IMR-90 (cell line): ENCODE measurements around the gene WDR62. TPM values are rescaled to one million over a fixed set of nuclear protein-coding genes. Genes with fewer than 3 reads are reported as not detected.

Experiments
- ATAC-seq: fragments of 200-7000 bp; cut with Tn5 transposase; 2 replicates; pipeline ENCODE4 v1.9.1; 2020; ENCODE audit warnings: low read depth, mild to moderate bottlenecking, moderate library complexity
- BruUV-seq: library from RNA; stranded (reverse); fragments of 400-500 nt; replicated peaks from 2 replicates; lab custom pipeline; 2021; lab: Mats Ljungman, UMichigan
- CTCF ChIA-PET: fragments of 300-600 bp; formaldehyde crosslinking; extraction: SDS; loops from one replicate; lab custom pipeline; 2021; ENCODE audit warnings: antibody characterized with exemption; lab: Yijun Ruan, JAX
- POLR2A ChIA-PET: fragments of 300-600 bp; sonication (Branson Sonifier 250); formaldehyde crosslinking; loops from one replicate; lab custom pipeline; 2022; ENCODE audit warnings: antibody characterized with exemption; ENCODE audit not compliant: unreplicated experiment; lab: Charles Lee
- DNase-seq: peaks from one replicate; pipeline ENCODE4 v3.0.0; 2013
- H2AFZ ChIP-seq: replicated peaks from 2 replicates; pipeline ENCODE3; 2013; ENCODE audit warnings: low read length, mild to moderate bottlenecking; ENCODE audit not compliant: poor library complexity
- H2AK5ac ChIP-seq: 2 replicates; pipeline ENCODE4 v1.6.1; 2013; ENCODE audit warnings: low read depth, low read length, inconsistent platforms
- H2AK9ac ChIP-seq: replicated peaks from 2 replicates; pipeline ENCODE3; 2013; ENCODE audit warnings: mild to moderate bottlenecking, low read depth, low read length, moderate library complexity; ENCODE audit not compliant: poor library complexity
- H2BK120ac ChIP-seq: 2 replicates; pipeline ENCODE4 v1.6.1; 2013; ENCODE audit warnings: low read depth, low read length, inconsistent platforms
- H2BK15ac ChIP-seq: 3 replicates; pipeline ENCODE4 v1.6.1; 2013; ENCODE audit warnings: low read depth, low read length, inconsistent platforms
- H2BK20ac ChIP-seq: 2 replicates; pipeline ENCODE4 v1.6.1; 2013; ENCODE audit warnings: low read depth, mild to moderate bottlenecking, inconsistent platforms, low read length, moderate library complexity
- H2BK5ac ChIP-seq: 2 replicates; pipeline ENCODE4 v1.6.1; 2013; ENCODE audit warnings: mild to moderate bottlenecking, low read depth, low read length, inconsistent platforms; ENCODE audit not compliant: poor library complexity, severe bottlenecking
- H3K14ac ChIP-seq: replicated peaks from 2 replicates; pipeline ENCODE4 v1.6.1; 2013; ENCODE audit warnings: low read depth, low read length, inconsistent platforms
- H3K18ac ChIP-seq: 2 replicates; pipeline ENCODE4 v1.6.1; 2013; ENCODE audit warnings: low read depth, low read length, control low read depth
- H3K23ac ChIP-seq: 2 replicates; pipeline ENCODE4 v1.6.1; 2013; ENCODE audit warnings: low read depth, low read length, inconsistent platforms
- H3K27ac ChIP-seq: 2 replicates; pipeline ENCODE4 v1.5.1; 2013; ENCODE audit warnings: mild to moderate bottlenecking, control low read depth, low read length; ENCODE audit not compliant: insufficient read depth
- H3K27me3 ChIP-seq: 2 replicates; pipeline ENCODE4 v1.6.1; 2013; ENCODE audit warnings: low read length; ENCODE audit not compliant: control insufficient read depth, insufficient read depth
- H3K36me3 ChIP-seq: 2 replicates; pipeline ENCODE4 v1.6.1; 2013; ENCODE audit warnings: low read length, mixed read lengths; ENCODE audit not compliant: control insufficient read depth, insufficient read depth
- H3K4ac ChIP-seq: 2 replicates; pipeline ENCODE4 v1.6.1; 2013; ENCODE audit warnings: low read depth, low read length, inconsistent platforms
- H3K4me1 ChIP-seq: 2 replicates; pipeline ENCODE4 v1.6.1; 2013; ENCODE audit warnings: low read length, mixed read lengths; ENCODE audit not compliant: control insufficient read depth, insufficient read depth
- H3K4me2 ChIP-seq: 2 replicates; pipeline ENCODE4 v1.6.1; 2013; ENCODE audit warnings: low read depth, mild to moderate bottlenecking, control low read depth, low read length, moderate library complexity
- H3K4me3 ChIP-seq: 2 replicates; pipeline ENCODE4 v1.5.1; 2013; ENCODE audit warnings: low read depth, mild to moderate bottlenecking, control low read depth, low read length, moderate library complexity; ENCODE audit not compliant: insufficient read depth
- H3K56ac ChIP-seq: 2 replicates; pipeline ENCODE4 v1.6.1; 2013; ENCODE audit warnings: low read length, inconsistent platforms; ENCODE audit not compliant: insufficient read depth; ENCODE audit errors: extremely low read depth
- H3K79me1 ChIP-seq, 2 experiments: 2 replicates each; pipeline ENCODE4 v1.6.1; 2013; ENCODE audit warnings: low read length in 2 of 2, inconsistent platforms in 1 of 2, low read depth in 1 of 2
- H3K9ac ChIP-seq: 2 replicates; pipeline ENCODE4 v1.6.1; 2013; ENCODE audit warnings: low read depth, low read length, control low read depth
- H3K9me1 ChIP-seq: 2 replicates; pipeline ENCODE4 v1.6.1; 2013; ENCODE audit warnings: low read length, inconsistent platforms; ENCODE audit not compliant: insufficient read depth
- H3K9me3 ChIP-seq: 2 replicates; pipeline ENCODE4 v1.6.1; 2013; ENCODE audit warnings: low read length; ENCODE audit not compliant: control insufficient read depth, insufficient read depth
- H4K20me1 ChIP-seq: 2 replicates; pipeline ENCODE4 v1.6.1; 2013; ENCODE audit warnings: low read length, inconsistent platforms; ENCODE audit not compliant: insufficient read depth
- H4K5ac ChIP-seq: 2 replicates; pipeline ENCODE4 v1.6.1; 2013; ENCODE audit warnings: mild to moderate bottlenecking, low read depth, low read length, control low read depth
- H4K8ac ChIP-seq, 2 experiments: 2 replicates each; pipeline ENCODE4 v1.6.1; 2013; ENCODE audit warnings: low read depth in 2 of 2, low read length in 2 of 2, control low read depth in 1 of 2, inconsistent platforms in 1 of 2
- H4K91ac ChIP-seq: 2 replicates; pipeline ENCODE4 v1.6.1; 2013; ENCODE audit warnings: low read depth, low read length, inconsistent platforms; ENCODE audit not compliant: insufficient read depth
- BHLHE40 ChIP-seq: fragments of 150-350 bp; IDR thresholded peaks from 2 replicates; pipeline ENCODE4 v1.6.1; 2016; ENCODE audit warnings: mild to moderate bottlenecking, low read depth, low read length
- CHD1 ChIP-seq: IDR thresholded peaks from 2 replicates; pipeline ENCODE4 v1.6.1; 2012; ENCODE audit warnings: low read depth, low read length, improper control_type of control experiment
- CTCF ChIP-seq: conservative IDR thresholded peaks from 2 replicates; pipeline ENCODE4 v1.5.1; 2012; ENCODE audit warnings: mild to moderate bottlenecking, low read depth, low read length, improper control_type of control experiment
- ELK1 ChIP-seq: fragments of 150-350 bp; IDR thresholded peaks from 2 replicates; pipeline ENCODE4 v1.6.1; 2016; ENCODE audit warnings: low read depth, mild to moderate bottlenecking, low read length, moderate library complexity, borderline replicate concordance
- FOS ChIP-seq: fragments of 150-350 bp; IDR thresholded peaks from 2 replicates; pipeline ENCODE4 v1.6.1; 2016; ENCODE audit warnings: low read depth, low read length
- MAFK ChIP-seq: IDR thresholded peaks from 2 replicates; pipeline ENCODE4 v1.6.1; 2012; ENCODE audit warnings: low read depth, low read length, improper control_type of control experiment
- MAZ ChIP-seq: IDR thresholded peaks from 2 replicates; pipeline ENCODE4 v1.6.1; 2012; ENCODE audit warnings: low read depth, mild to moderate bottlenecking, low read length, improper control_type of control experiment, moderate library complexity, borderline replicate concordance
- RAD21 ChIP-seq: IDR thresholded peaks from 2 replicates; pipeline ENCODE4 v1.6.1; 2012; ENCODE audit warnings: low read length, improper control_type of control experiment
- WGBS, 2 experiments: methylation state at CpG; one replicate each; pipeline versions ENCODE4 v1.1.5 to v1.1.7; 2013; ENCODE audit warnings: missing lambda C conversion rate in 2 of 2; ENCODE audit not compliant: insufficient read length in 1 of 2; ENCODE audit errors: extremely low coverage in 2 of 2; 5-methylcytosine and 5-hydroxymethylcytosine counted together
- dilution Hi-C: fragments of 300-500 bp; cut with HindIII; formaldehyde crosslinking; loops from one replicate; pipeline ENCODE4 v1.14.3; 2018; ENCODE audit warnings: low sequenced_read_pairs; ENCODE audit not compliant: unreplicated experiment
- in situ Hi-C: fragments of 300-500 bp; cut with MboI; formaldehyde crosslinking; loops from 3 replicates; pipeline ENCODE4 v1.14.3; 2019; ENCODE audit warnings: low sequenced_read_pairs, inconsistent platforms, mixed read lengths
- intact Hi-C: fragments of 100-400 bp; cut with micrococcal nuclease; formaldehyde crosslinking; loops from 2 replicates; pipeline ENCODE4 v1.10.0; 2022
- polyA plus RNA-seq, 3 experiments: library from polyadenylated mRNA; depleted of rRNA; stranded (reverse); fragments of >200 nt; gene quantifications; 2 replicates each; pipeline ENCODE4 v1.2.3, GENCODE V29; 2012; ENCODE audit warnings: low replicate concordance in 1 of 3
- total RNA-seq: library from RNA; depleted of rRNA; stranded (reverse); fragments of >200 nt; gene quantifications from 2 replicates; pipeline ENCODE4 v1.2.3, GENCODE V29; 2012

The WDR62 gene
- total and polyA plus RNA-seq, 2 of the 4 experiments (the other 2 are of a cell fraction): 4.5 to 7.0 TPM

- TF ChIP-seq RAD21: no peak
Measured at GRCh38 chr19:36041831-36042230, 12.9 kb upstream of the WDR62 start (continued).

- no peak overlapping the region for H2AFZ ChIP-seq
- H3K9ac ChIP-seq: no peak overlapping the region
- no peaks in the 10 kb centered on the region for H3K27me3 ChIP-seq
- no peak overlapping the region for H2BK15ac ChIP-seq
- H3K4me2 ChIP-seq: no peak overlapping the region
- H3K79me1 ChIP-seq: peaks cover 4 to 21% of the 10 kb centered on the region in 2 experiments; a peak in 3 of 4 replicates
- no peak for DNase-seq
- dilution Hi-C loops (no loop called here), intact Hi-C loops (no loop called here), in situ Hi-C loops (no loop called here)
- H3K18ac ChIP-seq: no peak overlapping the region
- no peak overlapping the region for H4K8ac ChIP-seq
- no peak for ATAC-seq
- peak overlapping the region; percentile 37; the same call in 1 of the 2 replicates for H3K27ac ChIP-seq
- no peak overlapping the region for H2BK120ac ChIP-seq
- peaks cover 5% of the 10 kb centered on the region for H3K36me3 ChIP-seq
- H3K4me1 ChIP-seq: peaks cover 9% of the 10 kb centered on the region
- no peak overlapping the region for H2BK20ac ChIP-seq
- no peak overlapping the region for H2AK5ac ChIP-seq
- H4K5ac ChIP-seq: no peak overlapping the region
- no peak overlapping the region for H3K14ac ChIP-seq
- H4K91ac ChIP-seq: no peak overlapping the region
- no peak overlapping the region for H3K4ac ChIP-seq
- WGBS, 2 experiments: 80% methylated on average over 1 of the region's 2 CpGs; no CpG with 5 or more reads in 1 of the 2 experiments
- no peak overlapping the region for H2BK5ac ChIP-seq
- H3K9me1 ChIP-seq: no peaks in the 10 kb centered on the region; the same call in 1 of the 2 replicates
- no peaks in the 10 kb centered on the region for H4K20me1 ChIP-seq
- H3K9me3 ChIP-seq: no peaks in the 10 kb centered on the region
- no peak overlapping the region for H3K23ac ChIP-seq
- no peak for TF ChIP-seq MAZ
- TF ChIP-seq CTCF: no peak
- TF ChIP-seq CHD1: no peak
- TF ChIP-seq BHLHE40: no peak
- no peak for TF ChIP-seq FOS
- no peak for TF ChIP-seq ELK1
- TF ChIP-seq MAFK: no peak
- H3K56ac ChIP-seq: no peak overlapping the region
- no TSS peak for BruUV-seq
- ChIA-PET CTCF (interaction anchor here (0.7 kb wide), 1 partner anchor 157 kb away, joined by 4 read pairs; no protein-coding TSS in a partner anchor), POLR2A (no interaction called here)
- H3K4me3 ChIP-seq: no peak overlapping the region
- no peak overlapping the region for H2AK9ac ChIP-seq
Measured at GRCh38 chr19:36043952-36044351, 10.7 kb upstream of the WDR62 start.
